Panc1 (cell line): ENCODE results near the gene HLCS. TPM values are rescaled to one million over a fixed set of nuclear protein-coding genes. Genes with fewer than 3 reads are reported as not detected.

Experiments
- ATAC-seq: fragments of 200-7000 bp; cut with Tn5 transposase; 2 replicates; pipeline ENCODE4 v1.9.1; 2020; ENCODE audit warnings: mild to moderate bottlenecking, moderate library complexity
- BruUV-seq: library from RNA; stranded (reverse); fragments of 400-500 nt; replicated peaks from 2 replicates; lab custom pipeline; 2021; lab: Mats Ljungman, UMichigan
- CTCF ChIA-PET: fragments of 300-600 bp; sonication (Branson Sonifier 250); formaldehyde crosslinking; loops from one replicate; lab custom pipeline; 2022; ENCODE audit warnings: antibody characterized with exemption; lab: Charles Lee
- POLR2A ChIA-PET: fragments of 300-600 bp; sonication (Branson Sonifier 250); formaldehyde crosslinking; loops from one replicate; lab custom pipeline; 2022; ENCODE audit warnings: antibody characterized with exemption; lab: Charles Lee
- DNase-seq: peaks from one replicate; pipeline ENCODE4 v3.0.0-alpha.2; 2010; ENCODE audit warnings: low read depth, low spot score
- H3K27ac ChIP-seq: 2 replicates; pipeline ENCODE4 v1.5.1; 2011; ENCODE audit warnings: mild to moderate bottlenecking, low read length, inconsistent platforms
- H3K27me3 ChIP-seq: fragments of 200-500 bp; sonication (Bioruptor generic); 2 replicates; pipeline ENCODE4 v1.6.0; 2014; ENCODE audit warnings: low read length, inconsistent platforms; ENCODE audit not compliant: control insufficient read depth, insufficient read depth
- H3K36me3 ChIP-seq: fragments of 200-500 bp; sonication (Bioruptor generic); 2 replicates; pipeline ENCODE4 v1.5.1; 2014; ENCODE audit warnings: inconsistent platforms, mild to moderate bottlenecking, low read length, moderate library complexity; ENCODE audit not compliant: control insufficient read depth, insufficient read depth
- H3K4me1 ChIP-seq: 2 replicates; pipeline ENCODE4 v1.5.1; 2011; ENCODE audit warnings: inconsistent platforms, mild to moderate bottlenecking, low read length, moderate library complexity; ENCODE audit not compliant: control insufficient read depth, insufficient read depth
- H3K4me3 ChIP-seq, 2 experiments: 2 replicates each; pipeline ENCODE4 v1.5.1; 2011 to 2012; ENCODE audit warnings: low read depth in 2 of 2, low read length in 2 of 2, mild to moderate bottlenecking in 2 of 2, inconsistent platforms in 1 of 2, moderate library complexity in 1 of 2
- H3K9me3 ChIP-seq: fragments of 200-500 bp; sonication (Bioruptor generic); 2 replicates; pipeline ENCODE4 v1.5.1; 2014; ENCODE audit warnings: low read depth, mild to moderate bottlenecking, inconsistent platforms, low read length, moderate library complexity; ENCODE audit not compliant: control insufficient read depth, insufficient read depth
- POLR2AphosphoS5 ChIP-seq: IDR thresholded peaks from 2 replicates; pipeline ENCODE4 v1.6.1; 2012; ENCODE audit warnings: mild to moderate bottlenecking, low read depth, low read length, moderate library complexity
- SIN3A ChIP-seq: IDR thresholded peaks from 2 replicates; pipeline ENCODE4 v1.6.1; 2012; ENCODE audit warnings: low read depth, mild to moderate bottlenecking, low read length, moderate library complexity, borderline replicate concordance; ENCODE audit not compliant: insufficient read depth
- TCF7L2 ChIP-seq: IDR thresholded peaks from 2 replicates; pipeline ENCODE4 v1.6.1; 2011; ENCODE audit warnings: mild to moderate bottlenecking, low read depth, low read length, inconsistent platforms
- in situ Hi-C: cut with HindIII; loops from 2 replicates; pipeline ENCODE4 v1.10.0; 2016; ENCODE audit warnings: low sequenced_read_pairs, low pct_unique_long_range_greater_than_20kb
- intact Hi-C: fragments of 100-400 bp; cut with micrococcal nuclease; formaldehyde crosslinking; loops from one replicate; pipeline ENCODE4 v1.10.0; 2022; ENCODE audit not compliant: unreplicated experiment
- total RNA-seq: library from RNA; stranded (reverse); gene quantifications from one replicate; pipeline ENCODE4 v1.2.1, GENCODE V29; 2021; ENCODE audit not compliant: unreplicated experiment
- TF ChIP-seq, protein P1 (sequence below), 2 experiments: IDR thresholded peaks; 2 replicates each; pipeline ENCODE4 v1.6.1; 2011 to 2012; ENCODE audit warnings: low read depth in 2 of 2, control low read depth in 1 of 2, low read length in 1 of 2, mild to moderate bottlenecking in 1 of 2, moderate library complexity in 1 of 2; ENCODE audit not compliant: insufficient read depth in 1 of 2
- TF ChIP-seq, protein P2 (sequence below): fragments of 450-650 bp; IDR thresholded peaks from 2 replicates; pipeline ENCODE4 v1.5.1; 2017; ENCODE audit warnings: mild to moderate bottlenecking

Gene HLCS
- total RNA-seq, 1 experiment from 2014 or later = 15.3 TPM

DNA sequence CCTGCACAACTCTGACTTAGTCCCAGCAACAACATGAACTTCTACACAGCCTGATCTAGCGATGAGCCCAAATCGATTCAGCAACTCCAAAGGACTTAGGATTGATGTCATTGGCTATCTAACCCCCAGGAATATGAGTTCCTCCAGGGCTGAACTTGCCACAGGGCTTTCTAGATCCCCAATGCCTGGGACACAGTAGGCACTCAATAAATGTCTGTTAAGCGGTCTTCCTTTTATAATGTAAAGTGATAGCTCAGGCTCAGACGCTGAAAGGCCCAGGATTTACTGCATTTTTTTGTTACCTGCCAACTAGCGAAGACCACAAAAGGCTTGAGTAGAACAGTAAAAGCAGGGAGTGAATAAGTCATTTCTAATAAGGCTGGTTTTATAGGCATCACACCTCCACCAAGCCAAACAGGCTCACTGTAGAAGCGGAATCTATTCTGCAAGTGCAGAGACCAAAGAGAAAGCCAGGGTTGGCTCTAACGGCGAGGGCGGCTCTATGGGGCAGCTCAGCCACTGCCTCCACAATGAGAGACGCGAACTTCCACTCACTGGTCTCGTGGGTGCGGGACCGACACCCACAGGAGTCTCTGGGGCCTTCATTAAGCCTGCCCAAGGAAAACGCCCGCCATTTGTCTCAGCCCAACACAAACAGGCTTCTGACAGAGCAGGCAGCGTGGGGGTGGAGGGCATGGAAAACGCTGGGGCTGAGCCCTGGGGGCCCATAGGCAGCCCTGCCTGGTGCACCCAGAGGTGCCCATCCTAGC lies 52.0 kb downstream of the HLCS start:
- ATAC-seq (no peak), DNase-seq (no peak)
- in situ Hi-C loops (no loop called here), intact Hi-C loops (no loop called here)
- BruUV-seq = no TSS peak
- ChIA-PET POLR2A (no interaction called here), CTCF (no interaction called here)
- TF ChIP-seq POLR2AphosphoS5 (no peak), SIN3A (no peak), TCF7L2 (no peak)
- TF ChIP-seq, protein P1, sequence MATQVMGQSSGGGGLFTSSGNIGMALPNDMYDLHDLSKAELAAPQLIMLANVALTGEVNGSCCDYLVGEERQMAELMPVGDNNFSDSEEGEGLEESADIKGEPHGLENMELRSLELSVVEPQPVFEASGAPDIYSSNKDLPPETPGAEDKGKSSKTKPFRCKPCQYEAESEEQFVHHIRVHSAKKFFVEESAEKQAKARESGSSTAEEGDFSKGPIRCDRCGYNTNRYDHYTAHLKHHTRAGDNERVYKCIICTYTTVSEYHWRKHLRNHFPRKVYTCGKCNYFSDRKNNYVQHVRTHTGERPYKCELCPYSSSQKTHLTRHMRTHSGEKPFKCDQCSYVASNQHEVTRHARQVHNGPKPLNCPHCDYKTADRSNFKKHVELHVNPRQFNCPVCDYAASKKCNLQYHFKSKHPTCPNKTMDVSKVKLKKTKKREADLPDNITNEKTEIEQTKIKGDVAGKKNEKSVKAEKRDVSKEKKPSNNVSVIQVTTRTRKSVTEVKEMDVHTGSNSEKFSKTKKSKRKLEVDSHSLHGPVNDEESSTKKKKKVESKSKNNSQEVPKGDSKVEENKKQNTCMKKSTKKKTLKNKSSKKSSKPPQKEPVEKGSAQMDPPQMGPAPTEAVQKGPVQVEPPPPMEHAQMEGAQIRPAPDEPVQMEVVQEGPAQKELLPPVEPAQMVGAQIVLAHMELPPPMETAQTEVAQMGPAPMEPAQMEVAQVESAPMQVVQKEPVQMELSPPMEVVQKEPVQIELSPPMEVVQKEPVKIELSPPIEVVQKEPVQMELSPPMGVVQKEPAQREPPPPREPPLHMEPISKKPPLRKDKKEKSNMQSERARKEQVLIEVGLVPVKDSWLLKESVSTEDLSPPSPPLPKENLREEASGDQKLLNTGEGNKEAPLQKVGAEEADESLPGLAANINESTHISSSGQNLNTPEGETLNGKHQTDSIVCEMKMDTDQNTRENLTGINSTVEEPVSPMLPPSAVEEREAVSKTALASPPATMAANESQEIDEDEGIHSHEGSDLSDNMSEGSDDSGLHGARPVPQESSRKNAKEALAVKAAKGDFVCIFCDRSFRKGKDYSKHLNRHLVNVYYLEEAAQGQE (IDR thresholded peaks at IDR 0.05; ENCODE audit: insufficient read depth in 1 of 2, low read depth in 2 of 2, low read length in 1 of 2) = no peak
- TF ChIP-seq, protein P2, sequence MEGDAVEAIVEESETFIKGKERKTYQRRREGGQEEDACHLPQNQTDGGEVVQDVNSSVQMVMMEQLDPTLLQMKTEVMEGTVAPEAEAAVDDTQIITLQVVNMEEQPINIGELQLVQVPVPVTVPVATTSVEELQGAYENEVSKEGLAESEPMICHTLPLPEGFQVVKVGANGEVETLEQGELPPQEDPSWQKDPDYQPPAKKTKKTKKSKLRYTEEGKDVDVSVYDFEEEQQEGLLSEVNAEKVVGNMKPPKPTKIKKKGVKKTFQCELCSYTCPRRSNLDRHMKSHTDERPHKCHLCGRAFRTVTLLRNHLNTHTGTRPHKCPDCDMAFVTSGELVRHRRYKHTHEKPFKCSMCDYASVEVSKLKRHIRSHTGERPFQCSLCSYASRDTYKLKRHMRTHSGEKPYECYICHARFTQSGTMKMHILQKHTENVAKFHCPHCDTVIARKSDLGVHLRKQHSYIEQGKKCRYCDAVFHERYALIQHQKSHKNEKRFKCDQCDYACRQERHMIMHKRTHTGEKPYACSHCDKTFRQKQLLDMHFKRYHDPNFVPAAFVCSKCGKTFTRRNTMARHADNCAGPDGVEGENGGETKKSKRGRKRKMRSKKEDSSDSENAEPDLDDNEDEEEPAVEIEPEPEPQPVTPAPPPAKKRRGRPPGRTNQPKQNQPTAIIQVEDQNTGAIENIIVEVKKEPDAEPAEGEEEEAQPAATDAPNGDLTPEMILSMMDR = no peak
- H3K4me3 ChIP-seq = no peak overlapping the region
- H3K4me1 ChIP-seq = peaks cover 3% of the 10 kb centered on the region
- H3K36me3 ChIP-seq = no peaks in the 10 kb centered on the region
- no peaks in the 10 kb centered on the region for H3K27me3 ChIP-seq
- no peak overlapping the region for H3K27ac ChIP-seq
- no peaks in the 10 kb centered on the region for H3K9me3 ChIP-seq

DNA sequence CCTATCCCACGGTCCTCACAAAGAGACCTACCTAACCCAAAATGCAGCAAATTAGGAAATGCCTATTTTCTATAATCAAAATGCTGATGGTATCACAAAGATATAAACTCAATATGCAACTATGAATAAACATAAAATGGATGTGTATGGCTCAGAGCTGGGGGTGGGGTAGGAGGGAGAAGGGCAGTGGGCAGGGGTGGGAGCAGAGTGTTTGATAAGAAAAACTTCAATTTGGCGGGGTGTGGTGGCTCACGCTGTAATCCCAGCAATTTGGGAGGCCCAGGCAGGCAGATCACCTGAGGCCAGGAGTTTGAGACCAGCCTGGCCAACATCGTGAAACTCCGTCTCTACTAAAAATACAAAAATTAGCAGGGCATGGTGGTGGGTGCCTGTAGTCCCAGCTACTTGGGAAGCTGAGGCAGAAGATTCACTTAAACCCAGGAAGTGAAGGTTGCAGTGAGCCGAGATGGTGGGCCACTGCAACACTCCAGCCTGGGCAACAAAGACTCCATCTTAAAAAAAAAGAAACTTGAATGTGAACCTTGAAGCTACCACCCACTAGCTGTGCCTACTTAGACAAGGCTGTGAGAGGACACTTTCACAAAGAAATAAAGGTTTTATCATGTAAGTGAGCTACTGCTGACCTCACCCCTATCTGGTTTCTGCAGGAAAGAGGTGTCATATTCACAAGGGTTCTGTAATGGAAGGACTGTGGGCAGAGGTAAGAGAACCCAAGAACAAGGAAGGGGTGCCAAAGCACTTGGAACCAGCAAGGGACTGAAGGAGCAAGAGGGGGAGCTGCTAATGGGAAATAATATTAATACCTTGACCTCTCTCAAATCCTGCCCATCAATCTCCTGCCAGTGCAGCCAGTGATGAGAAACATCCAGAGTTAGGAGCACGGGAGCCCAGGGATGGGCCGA lies 53.0 kb downstream of the HLCS start:
- POLR2A ChIA-PET = no interaction called here
- TF ChIP-seq POLR2AphosphoS5 = no peak
- CTCF ChIA-PET = no interaction called here
- Histone ChIP-seq H3K4me3 (no peak overlapping the region), H3K27ac (no peak overlapping the region), H3K4me1 (peaks cover 3% of the 10 kb centered on the region), H3K36me3 (no peaks in the 10 kb centered on the region), H3K27me3 (no peaks in the 10 kb centered on the region), H3K9me3 (no peaks in the 10 kb centered on the region)
- ATAC-seq = no peak
- DNase-seq = no peak
- intact Hi-C loops = no loop called here
- no TSS peak for BruUV-seq
- in situ Hi-C loops = no loop called here
